Measurements from ENCODE around the gene LRMDA.
A peak's percentile ranks its signal among the peaks of the same experiment; 100 is the strongest.

LRMDA gene

GRCh38 chr10:76031099-76031498 lies 599.7 kb downstream of the LRMDA start:
- no peak for DNase-seq (ENCODE audit: low read depth)

- DNase-seq (ENCODE audit: low read depth), result no peak
These were observed 600.6 kb downstream of the LRMDA start for GRCh38 chr10:76031769-76032699.

GRCh38 chr10:76032700-76033039 lies 601.2 kb downstream of the LRMDA start:
- DNase-seq (ENCODE audit: low read depth), result no peak

DNA sequence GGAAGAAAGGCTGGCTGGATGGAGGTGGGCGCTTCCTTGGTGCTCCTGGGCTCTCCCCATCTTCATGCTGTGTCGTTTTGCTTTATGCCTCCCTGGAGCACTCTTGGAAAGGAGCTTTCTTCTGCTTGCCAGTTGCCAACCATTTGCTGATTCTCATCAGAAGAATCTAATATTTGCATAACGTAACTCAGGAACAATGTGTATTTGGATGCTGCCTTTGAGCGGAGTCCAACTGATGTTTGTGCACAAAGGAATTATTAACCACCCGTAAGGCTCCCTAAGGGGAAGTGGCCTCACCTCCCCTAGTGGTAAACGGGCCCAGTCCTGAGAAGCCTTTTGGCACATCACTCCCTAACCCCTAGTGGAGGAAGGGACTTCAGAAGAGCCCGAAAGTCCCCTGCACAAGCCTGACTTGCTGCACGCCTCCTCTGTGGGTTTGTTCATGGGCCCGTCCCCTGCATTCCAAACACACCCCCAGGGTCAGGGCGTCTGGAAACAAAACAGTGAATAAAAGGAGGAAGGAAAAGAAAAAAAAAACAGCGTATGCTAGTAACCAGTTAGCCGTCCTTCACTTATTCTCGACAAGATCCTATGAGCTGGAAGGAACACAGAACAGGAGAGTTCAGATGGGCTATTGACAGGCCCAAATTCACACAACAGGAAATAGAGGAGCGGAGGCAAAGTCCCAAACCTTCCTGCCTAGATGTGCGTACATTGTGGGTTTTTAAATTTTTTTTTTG lies 602.2 kb downstream of the LRMDA start:
- DNase-seq (ENCODE audit: low read depth), result peak; percentile 57

DNA sequence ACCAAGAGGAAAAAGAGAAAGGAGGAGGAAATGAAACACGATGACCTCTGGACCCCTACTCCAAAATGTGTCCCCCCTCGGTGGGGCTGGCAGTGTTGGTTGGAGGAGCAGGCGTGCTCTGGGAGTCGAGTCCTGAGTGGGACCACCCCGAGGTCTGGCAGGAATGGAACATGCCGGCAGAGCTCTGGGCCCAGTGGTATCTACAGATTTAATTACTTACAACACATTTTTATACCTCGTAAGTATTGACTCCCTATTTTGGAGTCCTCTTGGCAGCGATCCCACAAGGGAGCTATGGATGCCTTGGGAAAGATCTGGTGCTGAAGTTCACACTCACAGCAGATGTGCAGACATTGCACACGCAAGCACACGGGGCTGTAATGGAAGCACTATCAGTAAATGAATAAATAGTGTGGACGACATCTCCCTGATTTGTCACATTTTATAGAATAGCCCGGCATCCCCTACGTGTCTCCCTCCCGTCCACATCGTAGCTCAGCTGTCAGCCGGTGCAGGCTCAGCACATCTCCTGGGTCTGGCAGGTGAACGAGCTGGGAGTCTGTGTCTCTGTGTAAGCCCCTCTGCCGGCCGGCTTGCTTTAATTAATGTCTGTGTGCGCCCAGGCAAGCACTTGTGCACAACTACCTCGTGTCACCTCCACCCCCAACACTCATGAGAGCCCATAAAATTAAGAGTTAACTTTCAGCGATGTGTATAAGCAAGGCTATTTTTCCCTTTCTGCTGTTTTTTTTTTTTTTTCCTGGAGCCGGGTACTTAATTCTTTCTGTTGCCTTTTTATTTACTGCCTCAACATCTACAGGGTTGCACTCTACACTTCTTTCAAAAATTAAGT lies 603.2 kb downstream of the LRMDA start:
- no peak for DNase-seq (ENCODE audit: low read depth)

DNA sequence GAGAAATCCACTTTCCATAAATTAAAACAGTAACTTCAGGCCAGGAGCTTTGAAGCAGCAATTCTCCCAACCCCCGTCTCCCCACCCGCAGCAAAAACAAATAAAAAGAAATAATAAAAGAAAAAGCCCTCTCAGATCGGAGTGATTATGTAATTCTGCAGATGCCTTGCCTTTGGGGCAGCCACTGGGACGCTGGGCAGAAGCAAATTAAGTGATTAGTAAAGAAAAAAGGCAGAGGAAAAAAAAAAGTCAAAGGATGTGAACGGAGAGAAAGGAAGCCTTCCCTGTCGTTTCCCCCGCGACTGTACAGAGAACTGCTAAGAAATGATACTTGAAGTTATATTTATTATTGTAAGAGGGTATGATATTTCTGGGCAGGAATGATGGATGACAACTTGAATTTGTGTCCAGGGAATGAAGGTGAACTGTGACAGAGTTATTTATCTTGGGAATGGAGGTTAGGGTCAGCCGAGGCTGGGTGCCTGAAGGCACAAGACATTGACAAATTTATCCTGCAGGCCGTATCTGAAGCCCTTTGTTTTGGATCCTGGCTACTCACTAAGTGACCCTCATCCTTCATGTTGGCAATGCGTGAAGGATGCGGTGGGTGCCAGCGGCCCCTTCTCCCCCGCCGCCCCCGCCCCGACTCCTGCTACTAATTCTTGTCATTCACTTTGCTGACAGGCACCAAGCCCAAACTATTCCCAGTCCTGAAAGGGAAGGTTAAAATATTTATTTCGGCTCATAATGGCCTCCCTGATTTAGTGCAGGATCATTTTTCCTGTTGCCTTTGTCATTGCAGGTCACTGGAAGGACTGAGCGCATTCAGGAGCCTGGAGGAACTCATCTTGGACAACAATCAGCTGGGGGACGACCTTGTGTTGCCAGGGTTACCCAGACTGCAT lies 604.0 kb downstream of the LRMDA start:
- no peak for DNase-seq (ENCODE audit: low read depth)

DNA sequence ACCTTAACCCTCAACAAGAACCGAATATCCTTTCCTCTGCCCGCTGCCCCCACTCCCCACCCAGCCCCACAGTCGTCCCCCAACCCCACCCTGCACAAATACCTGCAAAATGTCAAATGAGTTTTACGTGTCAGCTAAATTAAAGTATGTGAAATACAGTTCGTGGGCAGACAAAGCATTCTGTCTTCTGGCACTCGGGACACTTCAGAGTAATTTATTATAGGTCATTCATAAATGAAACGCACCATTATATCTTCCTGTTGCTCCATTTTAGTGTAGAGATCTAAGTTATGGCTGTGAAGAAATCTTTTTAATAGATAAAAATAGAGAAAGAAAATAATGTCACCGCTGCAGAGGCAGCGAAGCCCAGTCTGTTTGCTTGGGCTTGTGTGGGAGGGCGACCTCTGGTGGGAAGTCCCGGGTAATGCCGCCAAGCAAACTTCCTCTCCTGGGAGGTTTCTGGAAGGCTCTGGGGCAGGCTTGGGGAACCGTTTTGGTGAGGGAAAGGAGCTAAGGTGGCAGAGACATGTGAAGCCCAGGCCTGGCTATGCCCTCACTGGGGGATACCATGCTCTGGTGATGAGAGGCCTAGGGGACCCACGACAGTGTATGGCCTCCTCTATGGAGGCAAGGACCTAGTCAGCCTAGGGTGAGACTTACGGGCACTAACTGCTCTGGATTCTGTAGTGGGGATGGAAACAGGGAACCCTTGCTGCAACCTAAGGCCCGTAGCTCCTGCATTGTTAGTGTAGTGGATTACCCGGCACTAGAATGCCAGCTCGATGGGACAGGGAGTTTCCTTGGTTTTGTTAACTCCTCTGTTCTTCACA lies 604.9 kb downstream of the LRMDA start:
- peak; percentile 67 for DNase-seq (ENCODE audit: low read depth)

- no peak for DNase-seq (ENCODE audit: low read depth)
These were observed 605.5 kb downstream of the LRMDA start for GRCh38 chr10:76036962-76037361.

GRCh38 chr10:76037531-76038155 lies 606.2 kb downstream of the LRMDA start:
- DNase-seq (ENCODE audit: low read depth), result peak; percentile 87

DNA sequence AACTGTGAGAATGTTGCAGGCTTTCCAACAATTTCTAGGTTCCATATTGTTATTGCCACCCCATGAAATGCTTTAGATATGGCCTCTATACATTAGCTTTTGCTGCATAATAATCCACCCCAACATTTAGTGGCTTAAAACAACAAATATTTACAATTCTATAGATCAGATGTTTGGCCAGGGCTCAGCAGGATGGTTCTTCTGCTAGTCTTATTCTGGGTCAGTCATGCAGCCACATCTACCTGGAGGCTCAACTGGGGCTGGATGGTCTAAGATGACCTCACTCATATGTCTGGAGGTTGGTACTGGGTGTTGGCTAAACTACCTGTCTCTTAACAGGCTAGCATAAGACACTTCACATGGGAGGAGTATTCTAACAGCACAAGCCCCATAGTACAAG lies 607.3 kb downstream of the LRMDA start:
- no peak for DNase-seq (ENCODE audit: low read depth)

- DNase-seq (ENCODE audit: low read depth), result no peak
These were observed 608.8 kb downstream of the LRMDA start for GRCh38 chr10:76040107-76040829.

GRCh38 chr10:76040830-76041220 lies 609.4 kb downstream of the LRMDA start:
- DNase-seq (ENCODE audit: low read depth), result no peak

DNA sequence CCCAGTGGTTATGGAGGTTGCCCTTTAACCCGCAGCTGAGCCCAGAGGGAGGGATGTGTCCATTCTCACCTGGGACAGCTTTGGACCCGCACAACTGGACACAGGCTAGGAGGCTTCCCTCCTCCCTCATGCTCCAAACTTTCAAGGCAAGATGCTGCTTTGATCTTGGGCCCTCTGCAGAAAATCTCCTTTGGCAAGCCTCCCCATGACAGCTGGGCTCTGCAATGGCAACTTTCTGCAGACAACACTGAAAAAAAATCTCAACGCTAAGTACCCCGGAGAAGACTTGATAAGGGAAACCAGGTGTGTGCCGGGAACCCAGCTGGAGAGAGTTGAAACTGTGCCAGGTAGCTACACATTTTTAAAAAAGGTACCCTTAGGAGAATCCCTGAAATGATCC lies 610.1 kb downstream of the LRMDA start:
- no peak for DNase-seq (ENCODE audit: low read depth)

- peak; percentile 5 for DNase-seq (ENCODE audit: low read depth)
These were observed 611.8 kb downstream of the LRMDA start for GRCh38 chr10:76043261-76043660.

- DNase-seq (ENCODE audit: low read depth), result no peak
These were observed 613.3 kb downstream of the LRMDA start for GRCh38 chr10:76044751-76045150.

DNA sequence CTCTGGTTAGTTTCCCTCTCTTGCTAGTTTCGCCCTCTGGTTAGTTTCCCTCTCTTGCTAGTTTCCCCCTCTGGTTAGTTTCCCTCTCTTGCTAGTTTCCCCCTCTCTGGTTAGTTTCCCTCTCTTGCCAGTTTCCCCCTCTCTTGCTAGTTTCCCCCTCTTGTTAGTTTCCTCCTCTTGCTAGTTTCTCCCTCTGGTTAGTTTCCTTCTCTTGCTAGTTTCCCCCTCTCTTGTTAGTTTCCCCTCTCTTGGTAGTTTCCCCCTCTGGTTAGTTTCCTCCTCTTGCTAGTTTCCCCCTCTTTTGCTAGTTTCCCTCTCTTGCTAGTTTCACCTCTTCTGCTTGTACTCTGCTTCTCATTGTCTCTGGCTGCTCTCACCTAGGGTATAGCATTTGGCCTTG lies 613.8 kb downstream of the LRMDA start:
- no peak for DNase-seq (ENCODE audit: low read depth)

DNA sequence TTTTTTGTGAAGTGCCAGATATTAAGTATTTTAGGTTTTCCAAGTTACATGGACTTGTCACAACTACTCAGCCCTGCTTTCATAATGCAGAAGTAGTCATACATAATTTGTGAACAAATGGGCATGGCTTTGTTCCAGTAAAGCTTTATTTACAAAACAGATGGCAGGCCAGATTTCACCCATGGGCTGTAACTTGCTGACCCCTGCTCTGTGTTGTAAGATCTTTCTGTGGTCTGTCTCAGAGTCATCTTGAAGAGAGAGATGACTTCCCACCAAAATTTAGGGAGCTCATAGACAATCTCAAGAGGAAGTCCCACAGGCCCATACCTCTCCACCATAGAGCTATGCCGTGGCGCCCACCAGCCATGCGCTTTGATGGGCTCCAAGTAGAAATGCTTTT lies 616.1 kb downstream of the LRMDA start:
- no peak for DNase-seq (ENCODE audit: low read depth)

DNA sequence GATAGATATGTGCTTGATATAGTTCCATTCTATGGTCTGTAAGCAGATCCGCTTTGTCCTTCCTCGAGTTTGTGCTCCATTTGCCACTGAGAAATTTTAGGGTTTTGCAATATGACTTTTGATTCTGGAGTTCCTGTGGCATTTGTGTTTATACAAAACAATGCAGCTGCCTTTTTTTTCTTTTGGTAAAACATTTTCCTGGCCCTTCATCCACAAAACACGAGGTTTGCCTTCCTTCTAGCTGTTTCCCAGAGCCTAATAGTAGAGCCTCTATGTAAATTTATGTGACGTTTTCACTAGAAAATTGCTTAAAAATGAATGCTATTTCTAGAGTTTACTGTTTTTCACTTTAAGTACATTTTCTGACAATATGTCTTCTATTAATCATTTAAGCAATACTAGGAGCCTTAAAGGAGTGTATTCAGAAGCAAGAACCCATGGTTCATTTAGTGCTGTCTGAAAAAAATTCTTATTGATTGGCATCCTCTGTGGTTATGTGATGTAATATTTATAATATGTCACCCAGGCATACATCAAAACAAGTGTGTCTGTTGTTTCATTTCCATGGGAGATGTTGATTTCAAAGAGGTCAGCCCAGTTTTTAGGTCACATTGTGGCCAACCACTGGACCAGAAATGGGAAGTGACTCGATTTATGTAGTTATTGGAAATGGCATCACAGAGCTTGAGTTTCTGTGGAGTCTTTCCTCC lies 618.3 kb downstream of the LRMDA start:
- DNase-seq (ENCODE audit: low read depth), result peak; percentile 8

- DNase-seq (ENCODE audit: low read depth), result no peak
These were observed 618.8 kb downstream of the LRMDA start for GRCh38 chr10:76050291-76050625.
